A549 (cell line): ENCODE data around the gene CC2D2A.

ENCODE experiments used
- CBX8 ChIP-seq: fragments of 200-600 bp; sonication (generic); IDR thresholded peaks from 2 replicates; pipeline ENCODE4 v1.6.1; 2016
- POLR2A ChIP-seq: IDR thresholded peaks from 2 replicates; pipeline ENCODE4 v1.6.1; 2012; ENCODE audit warnings: mild to moderate bottlenecking, low read length
- RAD21 ChIP-seq, 2 experiments: fragments of >200 bp in 1 of 2; sonication (Bioruptor Twin) in 1 of 2; formaldehyde crosslinking in 1 of 2; IDR thresholded peaks in 1 of 2; conservative IDR thresholded peaks in 1 of 2; 2 replicates in 1 of 2; 3 replicates in 1 of 2; pipeline ENCODE4 v1.6.1; 2012 to 2018; ENCODE audit warnings: inconsistent platforms in 1 of 2
- RCOR1 ChIP-seq: fragments of 150-350 bp; IDR thresholded peaks from 2 replicates; pipeline ENCODE4 v1.6.1; 2014; ENCODE audit warnings: antibody characterized with exemption, low read length, low read depth
- SMC3 ChIP-seq: fragments of >200 bp; sonication (Bioruptor Twin); formaldehyde crosslinking; IDR thresholded peaks from 3 replicates; pipeline ENCODE4 v1.6.1; 2018; ENCODE audit warnings: inconsistent platforms
- TF ChIP-seq, protein P1 (sequence below): fragments of >200 bp; sonication (Bioruptor Twin); formaldehyde crosslinking; IDR thresholded peaks from 3 replicates; pipeline ENCODE4 v1.5.1; 2016
- TF ChIP-seq, protein P2 (sequence below): fragments of 200-600 bp; sonication (generic); IDR thresholded peaks from 2 replicates; pipeline ENCODE4 v1.6.1; 2016; ENCODE audit warnings: antibody characterized with exemption, mild to moderate bottlenecking, moderate library complexity

DNA sequence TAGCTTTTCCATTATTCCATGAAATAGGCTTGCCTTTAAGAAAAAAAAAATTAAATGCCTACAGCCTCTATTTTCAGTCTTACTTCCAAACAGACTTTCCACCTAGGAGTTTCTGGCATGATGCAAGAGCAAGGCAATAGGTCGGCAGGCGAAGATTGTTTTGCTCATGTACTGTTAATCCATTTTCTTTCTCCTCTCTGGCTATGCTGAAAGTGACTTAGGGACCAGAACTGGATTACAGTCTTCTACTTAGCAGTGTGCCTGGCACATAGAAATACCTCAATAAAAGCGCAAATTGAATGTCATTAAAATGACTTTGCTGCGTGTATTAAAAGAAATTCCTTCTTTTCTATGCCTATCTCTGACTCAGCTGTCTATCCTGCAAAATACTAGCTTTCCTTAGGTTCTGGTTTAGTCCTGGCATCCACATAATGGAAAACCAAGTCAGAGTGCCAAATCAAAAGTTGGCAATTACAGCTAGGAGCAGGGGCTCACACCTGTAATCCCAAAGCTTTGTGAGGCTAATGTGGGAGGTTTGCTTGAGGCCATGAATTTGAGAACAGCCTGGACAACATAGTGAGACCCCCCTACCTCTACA, 51.9 kb downstream of the CC2D2A start:
- TF ChIP-seq, protein P1, sequence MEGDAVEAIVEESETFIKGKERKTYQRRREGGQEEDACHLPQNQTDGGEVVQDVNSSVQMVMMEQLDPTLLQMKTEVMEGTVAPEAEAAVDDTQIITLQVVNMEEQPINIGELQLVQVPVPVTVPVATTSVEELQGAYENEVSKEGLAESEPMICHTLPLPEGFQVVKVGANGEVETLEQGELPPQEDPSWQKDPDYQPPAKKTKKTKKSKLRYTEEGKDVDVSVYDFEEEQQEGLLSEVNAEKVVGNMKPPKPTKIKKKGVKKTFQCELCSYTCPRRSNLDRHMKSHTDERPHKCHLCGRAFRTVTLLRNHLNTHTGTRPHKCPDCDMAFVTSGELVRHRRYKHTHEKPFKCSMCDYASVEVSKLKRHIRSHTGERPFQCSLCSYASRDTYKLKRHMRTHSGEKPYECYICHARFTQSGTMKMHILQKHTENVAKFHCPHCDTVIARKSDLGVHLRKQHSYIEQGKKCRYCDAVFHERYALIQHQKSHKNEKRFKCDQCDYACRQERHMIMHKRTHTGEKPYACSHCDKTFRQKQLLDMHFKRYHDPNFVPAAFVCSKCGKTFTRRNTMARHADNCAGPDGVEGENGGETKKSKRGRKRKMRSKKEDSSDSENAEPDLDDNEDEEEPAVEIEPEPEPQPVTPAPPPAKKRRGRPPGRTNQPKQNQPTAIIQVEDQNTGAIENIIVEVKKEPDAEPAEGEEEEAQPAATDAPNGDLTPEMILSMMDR: no peak
- TF ChIP-seq, protein P2, sequence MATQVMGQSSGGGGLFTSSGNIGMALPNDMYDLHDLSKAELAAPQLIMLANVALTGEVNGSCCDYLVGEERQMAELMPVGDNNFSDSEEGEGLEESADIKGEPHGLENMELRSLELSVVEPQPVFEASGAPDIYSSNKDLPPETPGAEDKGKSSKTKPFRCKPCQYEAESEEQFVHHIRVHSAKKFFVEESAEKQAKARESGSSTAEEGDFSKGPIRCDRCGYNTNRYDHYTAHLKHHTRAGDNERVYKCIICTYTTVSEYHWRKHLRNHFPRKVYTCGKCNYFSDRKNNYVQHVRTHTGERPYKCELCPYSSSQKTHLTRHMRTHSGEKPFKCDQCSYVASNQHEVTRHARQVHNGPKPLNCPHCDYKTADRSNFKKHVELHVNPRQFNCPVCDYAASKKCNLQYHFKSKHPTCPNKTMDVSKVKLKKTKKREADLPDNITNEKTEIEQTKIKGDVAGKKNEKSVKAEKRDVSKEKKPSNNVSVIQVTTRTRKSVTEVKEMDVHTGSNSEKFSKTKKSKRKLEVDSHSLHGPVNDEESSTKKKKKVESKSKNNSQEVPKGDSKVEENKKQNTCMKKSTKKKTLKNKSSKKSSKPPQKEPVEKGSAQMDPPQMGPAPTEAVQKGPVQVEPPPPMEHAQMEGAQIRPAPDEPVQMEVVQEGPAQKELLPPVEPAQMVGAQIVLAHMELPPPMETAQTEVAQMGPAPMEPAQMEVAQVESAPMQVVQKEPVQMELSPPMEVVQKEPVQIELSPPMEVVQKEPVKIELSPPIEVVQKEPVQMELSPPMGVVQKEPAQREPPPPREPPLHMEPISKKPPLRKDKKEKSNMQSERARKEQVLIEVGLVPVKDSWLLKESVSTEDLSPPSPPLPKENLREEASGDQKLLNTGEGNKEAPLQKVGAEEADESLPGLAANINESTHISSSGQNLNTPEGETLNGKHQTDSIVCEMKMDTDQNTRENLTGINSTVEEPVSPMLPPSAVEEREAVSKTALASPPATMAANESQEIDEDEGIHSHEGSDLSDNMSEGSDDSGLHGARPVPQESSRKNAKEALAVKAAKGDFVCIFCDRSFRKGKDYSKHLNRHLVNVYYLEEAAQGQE: no peak
- TF ChIP-seq RCOR1 (no peak), RAD21 (conservative IDR thresholded peaks at IDR 0.05 in 1 of 2, IDR thresholded peaks at IDR 0.05 in 1 of 2) (no peak), POLR2A (no peak), SMC3 (no peak), CBX8 (no peak)
